HEK293 (cell line): ENCODE results near the gene ZNF618.

Experiments used
- BCL11B ChIP-seq: fragments of 450-650 bp; formaldehyde crosslinking; IDR thresholded peaks from 2 replicates; pipeline ENCODE4 v1.5.1; 2016; ENCODE audit warnings: low read depth, missing biosample characterization, missing genetic modification characterization
- MYNN ChIP-seq: fragments of 450-650 bp; formaldehyde crosslinking; IDR thresholded peaks from 2 replicates; pipeline ENCODE4 v1.5.1; 2016; ENCODE audit warnings: missing biosample characterization, missing genetic modification characterization, borderline replicate concordance
- ZBTB10 ChIP-seq: fragments of 450-650 bp; formaldehyde crosslinking; IDR thresholded peaks from 2 replicates; pipeline ENCODE4 v1.5.1; 2016; ENCODE audit warnings: missing biosample characterization, missing genetic modification characterization
- ZNF16 ChIP-seq: fragments of 450-650 bp; formaldehyde crosslinking; IDR thresholded peaks from 2 replicates; pipeline ENCODE4 v1.5.1; 2016; ENCODE audit warnings: low read depth, missing biosample characterization, missing genetic modification characterization
- ZNF341 ChIP-seq: fragments of 450-650 bp; formaldehyde crosslinking; IDR thresholded peaks from 2 replicates; pipeline ENCODE4; 2016; ENCODE audit warnings: low read depth, missing biosample characterization, missing genetic modification characterization
- ZNF350 ChIP-seq: fragments of 450-650 bp; formaldehyde crosslinking; IDR thresholded peaks from 2 replicates; pipeline ENCODE4 v1.5.0; 2017; ENCODE audit warnings: missing biosample characterization, mild to moderate bottlenecking, missing genetic modification characterization
- ZNF76 ChIP-seq: fragments of 450-650 bp; formaldehyde crosslinking; IDR thresholded peaks from 2 replicates; pipeline ENCODE4; 2016; ENCODE audit warnings: low read depth, missing biosample characterization, missing genetic modification characterization, borderline replicate concordance
- ZNF791 ChIP-seq: fragments of 450-650 bp; formaldehyde crosslinking; IDR thresholded peaks from 2 replicates; pipeline ENCODE4 v1.5.1; 2016; ENCODE audit warnings: missing biosample characterization, missing genetic modification characterization
- ZNF843 ChIP-seq: fragments of 450-650 bp; formaldehyde crosslinking; IDR thresholded peaks from 2 replicates; pipeline ENCODE4 v1.5.1; 2016; ENCODE audit warnings: missing biosample characterization, missing genetic modification characterization
- ZSCAN18 ChIP-seq: fragments of 450-650 bp; formaldehyde crosslinking; IDR thresholded peaks from 2 replicates; pipeline ENCODE4 v1.5.1; 2016; ENCODE audit warnings: missing biosample characterization, missing genetic modification characterization
- ZSCAN4 ChIP-seq: fragments of 450-650 bp; formaldehyde crosslinking; IDR thresholded peaks from 2 replicates; pipeline ENCODE4 v1.5.1; 2017; ENCODE audit warnings: missing biosample characterization, missing genetic modification characterization
- TF ChIP-seq, protein P1 (sequence below): fragments of 450-650 bp; formaldehyde crosslinking; IDR thresholded peaks from 2 replicates; pipeline ENCODE4 v1.5.1; 2016; ENCODE audit warnings: missing biosample characterization, missing genetic modification characterization, low read depth
- TF ChIP-seq, protein P2 (sequence below): fragments of 450-650 bp; formaldehyde crosslinking; IDR thresholded peaks from 2 replicates; pipeline ENCODE4 v1.5.1; 2016; ENCODE audit warnings: missing biosample characterization, missing genetic modification characterization
- TF ChIP-seq, protein P3 (sequence below): fragments of 450-650 bp; formaldehyde crosslinking; conservative IDR thresholded peaks from 2 replicates; pipeline ENCODE4 v1.5.1; 2016; ENCODE audit warnings: low read depth, missing biosample characterization, missing genetic modification characterization

ZNF618 gene

DNA sequence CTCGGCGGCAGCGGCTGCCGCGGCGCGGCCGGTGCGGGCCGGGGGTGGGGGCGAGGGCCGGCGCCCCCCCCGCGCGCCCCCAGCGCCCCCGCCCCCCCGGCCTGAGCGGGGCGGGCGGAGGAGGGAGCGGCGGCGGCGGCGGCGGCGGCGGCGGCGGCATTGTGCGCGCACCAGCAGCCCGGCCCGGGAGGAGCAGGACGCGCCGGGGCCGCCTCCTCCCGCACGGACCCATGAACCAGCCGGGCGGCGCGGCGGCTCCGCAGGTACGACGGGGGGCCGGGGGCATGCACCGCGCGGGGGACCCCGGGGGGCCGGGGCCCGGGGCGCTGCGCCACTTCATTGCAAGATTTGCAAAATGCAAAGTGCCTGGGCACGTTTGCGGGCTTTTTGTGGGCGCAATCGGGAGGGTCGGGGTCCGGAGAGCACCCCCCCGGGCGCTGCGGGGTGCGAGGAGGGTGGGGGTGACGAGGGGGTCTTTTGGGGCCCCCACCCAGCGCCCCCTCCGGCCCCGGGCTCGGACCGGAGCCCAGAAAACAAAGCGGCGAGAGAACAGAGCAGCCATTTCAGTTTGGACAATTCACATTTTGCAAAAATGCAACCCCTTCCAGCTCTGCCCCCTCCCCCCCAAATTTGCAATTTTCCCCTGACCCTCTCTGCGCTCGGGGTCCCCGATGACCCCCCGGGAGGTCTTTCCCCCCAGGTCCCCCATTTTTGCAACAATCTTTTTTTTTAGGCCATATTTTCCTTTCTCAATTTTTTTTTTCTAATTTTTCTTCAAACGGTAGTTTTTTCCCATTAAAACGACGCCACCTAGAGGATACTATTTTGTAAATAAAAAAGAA, at the start of gene ZNF618 (continued):
- TF ChIP-seq, protein P1, sequence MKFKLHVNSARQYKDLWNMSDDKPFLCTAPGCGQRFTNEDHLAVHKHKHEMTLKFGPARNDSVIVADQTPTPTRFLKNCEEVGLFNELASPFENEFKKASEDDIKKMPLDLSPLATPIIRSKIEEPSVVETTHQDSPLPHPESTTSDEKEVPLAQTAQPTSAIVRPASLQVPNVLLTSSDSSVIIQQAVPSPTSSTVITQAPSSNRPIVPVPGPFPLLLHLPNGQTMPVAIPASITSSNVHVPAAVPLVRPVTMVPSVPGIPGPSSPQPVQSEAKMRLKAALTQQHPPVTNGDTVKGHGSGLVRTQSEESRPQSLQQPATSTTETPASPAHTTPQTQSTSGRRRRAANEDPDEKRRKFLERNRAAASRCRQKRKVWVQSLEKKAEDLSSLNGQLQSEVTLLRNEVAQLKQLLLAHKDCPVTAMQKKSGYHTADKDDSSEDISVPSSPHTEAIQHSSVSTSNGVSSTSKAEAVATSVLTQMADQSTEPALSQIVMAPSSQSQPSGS (tag by site-specific recombination), result no peak
- TF ChIP-seq ZNF843 (no peak), ZNF341 (no peak; the same call in 1 of the 2 replicates), BCL11B (tag by site-specific recombination) (no peak), ZBTB10 (peak; percentile 81; the same call in 1 of the 2 replicates), ZNF16 (tag by site-specific recombination) (no peak), ZNF791 (no peak), ZSCAN18 (no peak), MYNN (tag by site-specific recombination) (no peak), ZNF76 (tag by site-specific recombination) (no peak), ZNF350 (tag by site-specific recombination) (no peak), ZSCAN4 (tag by site-specific recombination) (no peak)
- TF ChIP-seq, protein P2, sequence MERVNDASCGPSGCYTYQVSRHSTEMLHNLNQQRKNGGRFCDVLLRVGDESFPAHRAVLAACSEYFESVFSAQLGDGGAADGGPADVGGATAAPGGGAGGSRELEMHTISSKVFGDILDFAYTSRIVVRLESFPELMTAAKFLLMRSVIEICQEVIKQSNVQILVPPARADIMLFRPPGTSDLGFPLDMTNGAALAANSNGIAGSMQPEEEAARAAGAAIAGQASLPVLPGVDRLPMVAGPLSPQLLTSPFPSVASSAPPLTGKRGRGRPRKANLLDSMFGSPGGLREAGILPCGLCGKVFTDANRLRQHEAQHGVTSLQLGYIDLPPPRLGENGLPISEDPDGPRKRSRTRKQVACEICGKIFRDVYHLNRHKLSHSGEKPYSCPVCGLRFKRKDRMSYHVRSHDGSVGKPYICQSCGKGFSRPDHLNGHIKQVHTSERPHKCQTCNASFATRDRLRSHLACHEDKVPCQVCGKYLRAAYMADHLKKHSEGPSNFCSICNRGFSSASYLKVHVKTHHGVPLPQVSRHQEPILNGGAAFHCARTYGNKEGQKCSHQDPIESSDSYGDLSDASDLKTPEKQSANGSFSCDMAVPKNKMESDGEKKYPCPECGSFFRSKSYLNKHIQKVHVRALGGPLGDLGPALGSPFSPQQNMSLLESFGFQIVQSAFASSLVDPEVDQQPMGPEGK (tag by site-specific recombination), result peak; percentile 77; the same call in 1 of the 2 replicates
- TF ChIP-seq, protein P3, sequence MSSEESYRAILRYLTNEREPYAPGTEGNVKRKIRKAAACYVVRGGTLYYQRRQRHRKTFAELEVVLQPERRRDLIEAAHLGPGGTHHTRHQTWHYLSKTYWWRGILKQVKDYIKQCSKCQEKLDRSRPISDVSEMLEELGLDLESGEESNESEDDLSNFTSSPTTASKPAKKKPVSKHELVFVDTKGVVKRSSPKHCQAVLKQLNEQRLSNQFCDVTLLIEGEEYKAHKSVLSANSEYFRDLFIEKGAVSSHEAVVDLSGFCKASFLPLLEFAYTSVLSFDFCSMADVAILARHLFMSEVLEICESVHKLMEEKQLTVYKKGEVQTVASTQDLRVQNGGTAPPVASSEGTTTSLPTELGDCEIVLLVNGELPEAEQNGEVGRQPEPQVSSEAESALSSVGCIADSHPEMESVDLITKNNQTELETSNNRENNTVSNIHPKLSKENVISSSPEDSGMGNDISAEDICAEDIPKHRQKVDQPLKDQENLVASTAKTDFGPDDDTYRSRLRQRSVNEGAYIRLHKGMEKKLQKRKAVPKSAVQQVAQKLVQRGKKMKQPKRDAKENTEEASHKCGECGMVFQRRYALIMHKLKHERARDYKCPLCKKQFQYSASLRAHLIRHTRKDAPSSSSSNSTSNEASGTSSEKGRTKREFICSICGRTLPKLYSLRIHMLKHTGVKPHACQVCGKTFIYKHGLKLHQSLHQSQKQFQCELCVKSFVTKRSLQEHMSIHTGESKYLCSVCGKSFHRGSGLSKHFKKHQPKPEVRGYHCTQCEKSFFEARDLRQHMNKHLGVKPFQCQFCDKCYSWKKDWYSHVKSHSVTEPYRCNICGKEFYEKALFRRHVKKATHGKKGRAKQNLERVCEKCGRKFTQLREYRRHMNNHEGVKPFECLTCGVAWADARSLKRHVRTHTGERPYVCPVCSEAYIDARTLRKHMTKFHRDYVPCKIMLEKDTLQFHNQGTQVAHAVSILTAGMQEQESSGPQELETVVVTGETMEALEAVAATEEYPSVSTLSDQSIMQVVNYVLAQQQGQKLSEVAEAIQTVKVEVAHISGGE (tag by site-specific recombination), result no peak
- TF ChIP-seq, all 188 proteins: peak for 9
